Measurements from ENCODE around the gene RTF1. TPM values are rescaled to one million over a fixed set of nuclear protein-coding genes. Genes with fewer than 3 reads are reported as not detected.

The RTF1 gene
- total RNA-seq, 2 donors from 2014 or later: 20.0 to 49.5 TPM

DNA sequence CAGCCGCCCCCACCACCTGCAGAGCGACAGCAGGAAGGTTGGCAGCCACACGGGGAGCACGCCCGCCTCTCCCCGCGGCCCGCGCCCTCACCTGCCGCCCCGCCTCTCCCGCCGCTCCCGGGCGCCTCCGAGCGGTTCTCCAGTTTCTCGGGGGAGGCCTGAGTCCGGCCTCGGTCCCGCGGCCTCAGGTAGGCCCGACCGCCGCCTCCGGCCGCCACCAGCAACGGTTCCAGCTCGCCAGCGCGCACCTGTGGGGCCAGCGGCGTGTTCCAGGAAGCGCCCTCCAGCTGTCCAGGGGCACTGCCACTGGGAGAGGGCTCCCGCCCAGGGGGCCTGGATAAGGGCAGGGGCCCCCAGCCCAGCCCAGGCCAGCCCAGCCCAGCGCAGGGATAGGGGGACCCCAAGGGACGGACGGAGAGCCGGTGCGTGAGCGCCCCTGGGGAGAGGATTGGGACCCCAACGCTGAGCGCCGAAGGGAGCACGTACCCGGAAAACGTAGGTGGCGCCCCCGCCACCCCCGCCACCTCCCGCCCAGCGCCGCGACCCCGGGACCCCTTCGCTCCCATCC, 94.5 kb downstream of the RTF1 start:
- DNase-seq (ENCODE audit: low spot score) (no peak), ATAC-seq (ENCODE audit: insufficient number of reproducible peaks, low FRiP score, low read depth) (no peak)
- H3K27ac ChIP-seq: no peak overlapping the region
- peaks cover 18 to 25% of the 10 kb centered on the region in 2 donors for H3K4me1 ChIP-seq (ENCODE audit: control insufficient read depth in 1 of 2, low read depth in 2 of 2)
- H3K4me3 ChIP-seq: peak overlapping the region; percentile 61
- H3K36me3 ChIP-seq: no peaks in the 10 kb centered on the region
- TF ChIP-seq CTCF (IDR thresholded peaks at IDR 0.05): no peak
- H3K27me3 ChIP-seq (replicated peaks; ENCODE audit: insufficient read depth): peaks cover 16% of the 10 kb centered on the region
- no peaks in the 10 kb centered on the region for H3K9me3 ChIP-seq

DNA sequence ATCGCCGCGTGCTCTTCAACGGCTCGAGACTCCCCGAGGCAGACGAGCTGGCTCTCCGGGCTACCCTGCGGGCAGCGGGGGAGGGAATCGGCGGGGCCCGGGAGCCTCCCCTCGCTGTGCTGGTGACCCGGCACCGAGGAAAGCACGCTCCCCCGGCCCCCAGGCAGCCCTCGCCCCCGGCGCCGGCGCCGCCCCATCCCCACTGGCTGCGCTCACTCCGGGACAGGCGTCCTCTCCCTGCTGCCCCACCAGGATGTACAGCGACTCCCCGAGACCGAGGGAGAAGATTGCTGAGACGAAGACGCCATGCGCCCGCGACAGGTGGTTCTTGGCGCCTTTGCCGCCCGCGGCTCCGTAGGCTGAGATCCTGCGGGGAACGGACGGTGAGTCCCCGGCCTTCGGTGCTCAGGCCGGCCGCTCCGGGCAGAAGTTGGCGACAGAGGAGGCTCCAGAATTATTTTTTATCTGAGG, 95.0 kb downstream of the RTF1 start:
- DNase-seq (ENCODE audit: low spot score) (no peak), ATAC-seq (ENCODE audit: insufficient number of reproducible peaks, low FRiP score, low read depth) (no peak)
- peak overlapping the region; percentile 61 for H3K4me3 ChIP-seq
- peaks cover 16% of the 10 kb centered on the region for H3K27me3 ChIP-seq (replicated peaks; ENCODE audit: insufficient read depth)
- no peaks in the 10 kb centered on the region for H3K9me3 ChIP-seq
- no peaks in the 10 kb centered on the region for H3K36me3 ChIP-seq
- no peak for TF ChIP-seq CTCF (IDR thresholded peaks at IDR 0.05)
- no peak overlapping the region for H3K27ac ChIP-seq
- H3K4me1 ChIP-seq (ENCODE audit: control insufficient read depth in 1 of 2, low read depth in 2 of 2): peaks cover 18 to 25% of the 10 kb centered on the region in 2 donors

DNA sequence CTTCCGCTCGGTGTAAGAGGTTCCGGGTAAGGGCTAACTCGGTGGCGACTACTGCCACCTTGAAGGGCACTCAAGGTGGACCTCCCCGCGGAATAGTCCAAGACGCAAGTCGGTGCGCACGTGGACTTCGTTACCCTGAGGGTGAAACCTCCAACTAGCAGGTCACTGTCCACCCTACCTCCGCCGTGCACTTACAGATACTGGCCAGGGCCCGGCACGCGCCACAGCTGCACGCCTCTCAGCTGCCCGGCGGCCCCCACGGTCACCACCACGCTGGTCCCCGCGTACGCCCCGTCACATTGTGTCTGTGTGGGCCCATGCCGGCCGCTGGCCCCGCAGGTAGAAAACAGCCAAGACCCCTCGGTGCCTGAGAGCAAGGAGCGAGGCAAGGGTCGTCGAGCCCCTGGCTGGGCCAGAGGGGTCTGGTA, 95.6 kb downstream of the RTF1 start:
- DNase-seq (ENCODE audit: low spot score): no peak
- ATAC-seq (ENCODE audit: insufficient number of reproducible peaks, low FRiP score, low read depth): no peak
- Histone ChIP-seq H3K4me1 (ENCODE audit: control insufficient read depth in 1 of 2, low read depth in 2 of 2) (peaks cover 18 to 25% of the 10 kb centered on the region in 2 donors), H3K27ac (peak overlapping the region in 1 of 2 donors; percentile 38), H3K27me3 (replicated peaks; ENCODE audit: insufficient read depth) (peaks cover 16% of the 10 kb centered on the region), H3K9me3 (no peaks in the 10 kb centered on the region), H3K4me3 (peak overlapping the region; percentile 61), H3K36me3 (no peaks in the 10 kb centered on the region)
- no peak for TF ChIP-seq CTCF (IDR thresholded peaks at IDR 0.05)

DNA sequence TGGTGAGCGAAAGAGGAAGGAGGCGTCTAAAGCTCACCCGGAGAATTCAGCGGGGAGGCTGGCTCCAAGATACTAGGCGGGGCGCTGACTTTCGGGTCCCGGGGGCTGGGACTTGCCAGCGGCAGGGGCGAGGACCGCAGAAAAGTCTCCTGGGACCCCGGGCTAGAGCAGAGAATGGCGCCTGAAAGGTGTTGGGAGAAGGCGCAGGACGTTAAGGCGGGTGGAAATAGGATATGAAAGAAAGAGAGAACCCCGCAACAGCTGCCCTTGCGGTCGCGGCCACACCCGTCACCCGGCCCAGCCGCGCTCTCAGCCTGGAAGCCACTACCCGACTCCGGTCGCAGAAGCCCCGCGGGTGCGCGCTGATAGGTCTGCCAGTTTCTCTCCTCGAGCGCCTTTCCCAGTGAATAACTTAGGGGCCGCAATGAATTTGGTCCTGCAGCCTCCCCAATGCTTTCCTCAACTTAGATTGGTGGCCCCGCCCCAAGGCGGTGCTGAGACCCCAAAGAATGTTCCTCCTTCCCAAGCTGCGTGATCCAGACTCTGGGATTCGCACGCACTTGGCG, 96.1 kb downstream of the RTF1 start:
- no peaks in the 10 kb centered on the region for H3K36me3 ChIP-seq
- H3K4me3 ChIP-seq: peak overlapping the region; percentile 61
- H3K4me1 ChIP-seq (ENCODE audit: control insufficient read depth in 1 of 2, low read depth in 2 of 2): peaks cover 18 to 25% of the 10 kb centered on the region in 2 donors
- TF ChIP-seq CTCF (IDR thresholded peaks at IDR 0.05): no peak
- H3K9me3 ChIP-seq: no peaks in the 10 kb centered on the region
- no peak for ATAC-seq (ENCODE audit: insufficient number of reproducible peaks, low FRiP score, low read depth)
- H3K27ac ChIP-seq: peak overlapping the region in 1 of 2 donors; percentile 38
- H3K27me3 ChIP-seq (replicated peaks; ENCODE audit: insufficient read depth): peaks cover 16% of the 10 kb centered on the region
- no peak for DNase-seq (ENCODE audit: low spot score)

- Histone ChIP-seq H3K27me3 (replicated peaks; ENCODE audit: insufficient read depth) (peaks cover 16% of the 10 kb centered on the region), H3K36me3 (no peaks in the 10 kb centered on the region), H3K9me3 (no peaks in the 10 kb centered on the region), H3K27ac (peak within 1 kb of the TSS in 1 of 2 donors; percentile 38), H3K4me1 (ENCODE audit: control insufficient read depth in 1 of 2, low read depth in 2 of 2) (peaks cover 18 to 25% of the 10 kb centered on the region in 2 donors), H3K4me3 (peak within 1 kb of the TSS; percentile 61)
- no peak for TF ChIP-seq CTCF (IDR thresholded peaks at IDR 0.05)
- no peak for ATAC-seq (ENCODE audit: insufficient number of reproducible peaks, low FRiP score, low read depth)
- DNase-seq (ENCODE audit: low spot score): no peak
These were observed 96.8 kb downstream of the RTF1 start, which contains the start of gene LTK for GRCh38 chr15:41513506-41514227. Gene LTK (minus strand): TSS chr15:41513827. CDS start chr15:41513709, 118 bp downstream.
